ENCODE results near the gene HNF4A.
A peak's percentile ranks its signal among the peaks of the same experiment; 100 is the strongest.

HNF4A gene

DNA sequence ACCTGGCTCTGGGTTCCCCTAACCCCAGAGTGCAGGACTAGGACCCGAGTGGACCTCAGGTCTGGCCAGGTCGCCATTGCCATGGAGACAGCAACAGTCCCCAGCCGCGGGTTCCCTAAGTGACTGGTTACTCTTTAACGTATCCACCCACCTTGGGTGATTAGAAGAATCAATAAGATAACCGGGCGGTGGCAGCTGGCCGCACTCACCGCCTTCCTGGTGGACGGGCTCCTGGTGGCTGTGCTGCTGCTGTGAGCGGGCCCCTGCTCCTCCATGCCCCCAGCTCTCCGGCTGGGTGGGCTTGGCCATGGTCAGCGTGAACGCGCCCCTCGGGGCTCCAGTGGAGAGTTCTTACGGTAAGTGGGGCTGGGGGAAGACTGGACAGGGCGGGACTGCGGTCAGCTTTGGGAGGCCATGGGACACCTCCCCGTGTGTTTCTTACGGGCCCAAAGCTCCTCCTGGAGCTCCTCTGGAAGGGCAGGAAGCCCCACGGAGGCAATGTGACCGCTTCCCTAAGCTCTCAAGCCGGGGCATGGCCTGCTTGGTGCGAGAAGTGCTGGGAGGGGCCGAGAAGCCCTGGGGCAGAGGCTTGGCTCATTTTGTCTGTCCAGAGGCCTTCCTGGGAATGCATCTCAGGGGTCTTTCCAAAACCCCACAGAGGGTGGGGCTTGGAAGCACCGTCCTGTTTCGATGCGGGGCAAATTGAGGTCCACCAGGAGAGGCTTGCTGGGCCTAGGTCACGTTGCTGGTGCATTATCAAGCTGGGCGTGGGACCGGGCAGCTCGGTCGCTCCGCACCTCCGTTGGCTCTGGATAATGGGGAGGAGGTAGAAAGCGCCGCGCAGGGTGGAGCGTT is at the start of gene HNF4A:
HNF4A (plus strand) TSS at position 202 of the 855 bp plus-strand sequence; CDS start at position 308, 106 bp downstream.
- TF ChIP-seq, protein P1, sequence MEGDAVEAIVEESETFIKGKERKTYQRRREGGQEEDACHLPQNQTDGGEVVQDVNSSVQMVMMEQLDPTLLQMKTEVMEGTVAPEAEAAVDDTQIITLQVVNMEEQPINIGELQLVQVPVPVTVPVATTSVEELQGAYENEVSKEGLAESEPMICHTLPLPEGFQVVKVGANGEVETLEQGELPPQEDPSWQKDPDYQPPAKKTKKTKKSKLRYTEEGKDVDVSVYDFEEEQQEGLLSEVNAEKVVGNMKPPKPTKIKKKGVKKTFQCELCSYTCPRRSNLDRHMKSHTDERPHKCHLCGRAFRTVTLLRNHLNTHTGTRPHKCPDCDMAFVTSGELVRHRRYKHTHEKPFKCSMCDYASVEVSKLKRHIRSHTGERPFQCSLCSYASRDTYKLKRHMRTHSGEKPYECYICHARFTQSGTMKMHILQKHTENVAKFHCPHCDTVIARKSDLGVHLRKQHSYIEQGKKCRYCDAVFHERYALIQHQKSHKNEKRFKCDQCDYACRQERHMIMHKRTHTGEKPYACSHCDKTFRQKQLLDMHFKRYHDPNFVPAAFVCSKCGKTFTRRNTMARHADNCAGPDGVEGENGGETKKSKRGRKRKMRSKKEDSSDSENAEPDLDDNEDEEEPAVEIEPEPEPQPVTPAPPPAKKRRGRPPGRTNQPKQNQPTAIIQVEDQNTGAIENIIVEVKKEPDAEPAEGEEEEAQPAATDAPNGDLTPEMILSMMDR (conservative IDR thresholded peaks at IDR 0.05; ENCODE audit: control insufficient read depth, insufficient read depth, low read depth, low read length) = no peak
- H3K4me3 ChIP-seq (ENCODE audit: control insufficient read depth, low read depth, low read length) = no peak within 1 kb of the TSS
- DNase-seq (ENCODE audit: low read depth) = no peak

DNA sequence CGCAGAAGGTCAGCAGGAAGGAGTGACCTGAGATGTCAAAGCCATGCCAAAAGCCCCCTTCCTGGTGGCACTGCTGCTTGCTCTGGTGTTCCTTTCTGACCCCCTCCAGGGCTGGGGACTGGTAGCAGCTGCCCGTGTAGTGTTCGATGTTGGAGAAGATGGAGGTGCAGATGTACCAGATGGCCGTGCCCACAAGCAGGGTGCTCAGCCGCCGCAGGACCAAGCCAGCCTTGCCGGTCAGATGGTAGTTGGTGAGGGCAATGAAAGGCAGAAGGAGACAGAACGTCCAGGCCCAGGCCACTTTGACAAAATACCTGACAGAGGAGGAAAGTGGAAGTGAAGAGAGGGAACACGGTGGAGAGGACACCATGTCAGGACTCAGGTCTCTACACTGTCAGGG is 48.6 kb upstream of the HNF4A start:
- TF ChIP-seq, protein P1 (conservative IDR thresholded peaks at IDR 0.05; ENCODE audit: control insufficient read depth, insufficient read depth, low read depth, low read length) = no peak
- no peak overlapping the region for H3K4me3 ChIP-seq (ENCODE audit: control insufficient read depth, low read depth, low read length)
- DNase-seq (ENCODE audit: low read depth) = no peak

DNA sequence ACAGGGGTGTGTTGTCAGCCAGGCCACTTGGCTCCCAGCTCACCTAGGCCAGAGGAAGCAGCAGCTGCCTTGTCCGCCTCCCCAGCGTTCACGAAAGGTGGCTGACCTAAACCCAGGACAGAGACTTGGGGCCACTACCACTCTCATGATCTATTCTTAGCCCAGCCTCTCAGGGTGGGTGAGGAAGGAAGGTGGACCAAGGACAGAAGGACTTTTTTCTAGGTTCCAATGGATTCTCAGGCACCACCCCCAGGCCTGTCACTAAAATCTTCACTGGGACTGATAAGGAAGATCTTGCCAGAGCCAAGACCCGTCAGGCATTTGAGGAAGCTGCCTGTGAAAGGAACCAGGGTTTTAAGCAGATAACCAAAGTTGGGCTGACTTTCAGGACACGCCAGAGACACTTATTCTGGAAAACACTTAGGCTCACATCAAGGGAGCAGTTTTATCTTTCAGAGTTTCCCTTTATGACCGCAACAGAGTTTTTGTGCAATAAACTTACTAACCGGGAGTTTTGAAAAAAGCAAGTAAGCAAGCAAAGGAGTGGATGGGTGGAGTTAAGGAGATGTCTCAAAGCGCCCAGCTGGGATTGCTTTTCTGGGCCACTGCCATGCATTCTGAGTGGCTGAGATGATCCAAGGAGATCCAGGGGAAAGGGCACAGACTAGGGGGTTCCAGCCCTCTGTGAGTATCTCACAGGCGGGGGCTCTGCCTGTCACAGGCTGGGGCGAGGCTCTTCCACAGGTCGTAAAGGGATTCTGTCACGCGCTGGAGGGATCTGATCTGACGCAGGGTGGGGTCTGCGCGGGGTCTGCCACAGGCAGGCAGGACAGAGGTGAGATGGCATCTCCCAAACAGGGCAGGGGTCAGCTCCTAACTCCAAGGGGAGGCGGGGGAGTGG is 45.5 kb upstream of the HNF4A start:
- TF ChIP-seq, protein P1 (conservative IDR thresholded peaks at IDR 0.05; ENCODE audit: control insufficient read depth, insufficient read depth, low read depth, low read length) = no peak
- H3K4me3 ChIP-seq (ENCODE audit: control insufficient read depth, low read depth, low read length) = peak overlapping the region; percentile 97
- peak; percentile 87 for DNase-seq (ENCODE audit: low read depth)

DNA sequence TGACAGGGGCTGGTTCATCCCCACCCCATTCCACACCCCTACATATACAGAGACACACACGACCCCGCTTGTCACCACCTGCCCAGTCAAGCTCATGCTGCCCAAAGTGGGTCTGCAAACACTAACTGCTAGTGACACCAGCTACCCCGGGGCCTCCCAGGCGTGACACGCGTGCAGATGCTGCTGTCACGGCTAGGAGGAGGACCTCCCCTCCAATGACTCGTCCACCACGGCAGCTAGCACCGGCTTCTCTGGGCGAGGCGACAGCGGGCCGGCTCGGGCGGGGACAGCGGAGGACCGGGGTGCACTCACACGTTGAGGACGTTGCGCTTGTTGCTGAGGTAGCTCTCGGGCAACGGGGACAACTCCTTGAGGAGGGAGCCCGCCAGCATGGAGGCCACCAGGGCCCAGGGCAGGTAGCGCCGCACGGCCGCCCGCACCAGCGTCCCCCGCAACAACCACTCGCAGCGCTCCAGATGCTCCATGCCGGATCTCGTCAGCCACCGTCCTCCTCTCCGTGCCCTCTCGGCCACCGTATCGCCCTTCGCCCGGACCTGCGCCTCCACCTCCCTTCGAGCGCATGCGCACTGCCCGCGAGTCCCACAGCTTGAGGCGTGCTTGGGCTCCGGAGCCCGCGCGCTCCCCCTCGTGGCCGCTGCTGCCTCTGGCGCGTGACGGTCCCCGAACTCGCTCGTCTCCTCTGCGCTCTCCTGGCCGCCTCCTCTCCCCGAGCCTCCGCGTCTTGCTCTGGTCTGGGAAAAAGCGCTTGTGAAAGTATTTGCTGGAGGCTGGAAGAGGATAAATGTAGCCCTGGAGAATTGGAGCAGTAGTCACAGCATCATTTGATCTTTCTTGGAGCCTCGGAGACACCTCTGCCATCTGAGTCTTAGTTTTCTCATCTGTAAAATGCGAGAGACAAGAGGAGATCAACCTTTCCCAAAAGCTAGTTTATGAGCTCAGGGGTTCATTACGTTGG is 44.5 kb upstream of the HNF4A start, which contains the start of gene FITM2:
FITM2 (minus strand) TSS at position 539 of the 976 bp plus-strand sequence; CDS start at position 485, 54 bp downstream.
- H3K4me3 ChIP-seq (ENCODE audit: control insufficient read depth, low read depth, low read length) = peak within 1 kb of the TSS; percentile 97
- TF ChIP-seq, protein P1 (conservative IDR thresholded peaks at IDR 0.05; ENCODE audit: control insufficient read depth, insufficient read depth, low read depth, low read length) = peak; percentile 58
- DNase-seq (ENCODE audit: low read depth) = peak; percentile 97

DNA sequence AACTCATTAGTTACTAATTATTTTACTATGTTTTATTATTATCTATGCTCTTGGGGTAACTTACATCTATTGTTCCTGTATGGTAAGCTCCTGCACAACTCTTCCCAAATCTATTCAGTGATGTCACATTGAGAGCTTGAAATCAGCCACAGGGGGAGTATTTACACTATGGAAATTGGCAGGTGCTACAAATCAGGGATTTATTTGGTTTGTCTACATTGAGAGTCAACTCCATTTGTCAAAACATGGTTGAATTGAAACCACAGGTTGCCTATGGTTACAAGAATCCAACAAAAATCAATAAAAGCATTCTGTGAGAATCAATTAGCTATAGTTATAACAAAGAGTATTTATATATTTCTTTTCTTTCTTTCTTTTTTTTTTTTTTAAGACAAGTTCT is 40.6 kb upstream of the HNF4A start:
- no peak overlapping the region for H3K4me3 ChIP-seq (ENCODE audit: control insufficient read depth, low read depth, low read length)
- no peak for DNase-seq (ENCODE audit: low read depth)
- TF ChIP-seq, protein P1 (conservative IDR thresholded peaks at IDR 0.05; ENCODE audit: control insufficient read depth, insufficient read depth, low read depth, low read length) = no peak

Data from fibroblast of mammary gland (primary cell).